ENCODE measurements around the gene CTNNAL1. TPM values are rescaled to one million over a fixed set of nuclear protein-coding genes. Genes with fewer than 3 reads are reported as not detected.

Gene CTNNAL1
- total RNA-seq, 2 donors from 2014 or later: 22.4 to 30.2 TPM

- DNase-seq: no peak
- H3K4me1 ChIP-seq: no peaks in the 10 kb centered on the region
- H3K9me3 ChIP-seq: no peaks in the 10 kb centered on the region
- no peak overlapping the region for H3K4me3 ChIP-seq
- intact Hi-C loops (cut with DNase I): no loop called here
- no peak for TF ChIP-seq CTCF (IDR thresholded peaks at IDR 0.05)
- no peak overlapping the region for H3K9ac ChIP-seq (ENCODE audit: low read depth in 2 of 2, low read length in 2 of 2)
- no peaks in the 10 kb centered on the region for H3K36me3 ChIP-seq
- no peaks in the 10 kb centered on the region for H3K27me3 ChIP-seq
- H3K27ac ChIP-seq: no peak overlapping the region
These were observed 13.0 kb upstream of the CTNNAL1 start for GRCh38 chr9:109026306-109026705.

- TF ChIP-seq CTCF (IDR thresholded peaks at IDR 0.05): no peak
- H3K9me3 ChIP-seq: no peaks in the 10 kb centered on the region
- intact Hi-C loops (cut with DNase I): no loop called here
- H3K27me3 ChIP-seq: no peaks in the 10 kb centered on the region
- no peaks in the 10 kb centered on the region for H3K4me1 ChIP-seq
- no peak overlapping the region for H3K27ac ChIP-seq
- no peaks in the 10 kb centered on the region for H3K36me3 ChIP-seq
- no peak overlapping the region for H3K4me3 ChIP-seq
- DNase-seq: no peak
- H3K9ac ChIP-seq (ENCODE audit: low read depth in 2 of 2, low read length in 2 of 2): no peak overlapping the region
These were observed 9.6 kb upstream of the CTNNAL1 start for GRCh38 chr9:109022873-109023272.

- Histone ChIP-seq H3K36me3 (no peaks in the 10 kb centered on the region), H3K9ac (ENCODE audit: low read depth in 2 of 2, low read length in 2 of 2) (no peak overlapping the region), H3K4me1 (no peaks in the 10 kb centered on the region), H3K9me3 (no peaks in the 10 kb centered on the region), H3K27ac (no peak overlapping the region), H3K27me3 (no peaks in the 10 kb centered on the region), H3K4me3 (no peak overlapping the region)
- intact Hi-C loops (cut with DNase I): no loop called here
- DNase-seq: no peak
- TF ChIP-seq CTCF (IDR thresholded peaks at IDR 0.05): no peak
These were observed 7.5 kb upstream of the CTNNAL1 start for GRCh38 chr9:109020581-109021511.

- Histone ChIP-seq H3K4me3 (no peak overlapping the region), H3K27me3 (no peaks in the 10 kb centered on the region), H3K36me3 (no peaks in the 10 kb centered on the region), H3K27ac (no peak overlapping the region), H3K4me1 (no peaks in the 10 kb centered on the region), H3K9me3 (no peaks in the 10 kb centered on the region), H3K9ac (ENCODE audit: low read depth in 2 of 2, low read length in 2 of 2) (no peak overlapping the region)
- no peak for DNase-seq
- intact Hi-C loops (cut with DNase I): no loop called here
- TF ChIP-seq CTCF (IDR thresholded peaks at IDR 0.05): no peak
These were observed 6.8 kb upstream of the CTNNAL1 start for GRCh38 chr9:109020113-109020512.

- intact Hi-C loops (cut with DNase I): loop anchor here (10.0 kb wide), 1 partner anchor 95 kb away; the partner anchor contains the start of gene TMEM245
- no peak for TF ChIP-seq CTCF (IDR thresholded peaks at IDR 0.05)
- no peak overlapping the region for H3K9ac ChIP-seq (ENCODE audit: low read depth in 2 of 2, low read length in 2 of 2)
- no peak overlapping the region for H3K27ac ChIP-seq
- H3K36me3 ChIP-seq: no peaks in the 10 kb centered on the region
- H3K4me1 ChIP-seq: no peaks in the 10 kb centered on the region
- H3K9me3 ChIP-seq: no peaks in the 10 kb centered on the region
- DNase-seq: no peak
- no peak overlapping the region for H3K4me3 ChIP-seq
- no peaks in the 10 kb centered on the region for H3K27me3 ChIP-seq
These were observed 6.1 kb upstream of the CTNNAL1 start for GRCh38 chr9:109019420-109019819.
